ENCODE measurements around the gene TMPRSS4.
A peak's percentile ranks its signal among the peaks of the same experiment; 100 is the strongest.

TMPRSS4 gene

GRCh38 chr11:118136801-118137200 lies 59.9 kb downstream of the TMPRSS4 start:
- DNase-seq = no peak

- no peak for DNase-seq
Observed at GRCh38 chr11:118138839-118139420, 62.1 kb downstream of the TMPRSS4 start.

DNA sequence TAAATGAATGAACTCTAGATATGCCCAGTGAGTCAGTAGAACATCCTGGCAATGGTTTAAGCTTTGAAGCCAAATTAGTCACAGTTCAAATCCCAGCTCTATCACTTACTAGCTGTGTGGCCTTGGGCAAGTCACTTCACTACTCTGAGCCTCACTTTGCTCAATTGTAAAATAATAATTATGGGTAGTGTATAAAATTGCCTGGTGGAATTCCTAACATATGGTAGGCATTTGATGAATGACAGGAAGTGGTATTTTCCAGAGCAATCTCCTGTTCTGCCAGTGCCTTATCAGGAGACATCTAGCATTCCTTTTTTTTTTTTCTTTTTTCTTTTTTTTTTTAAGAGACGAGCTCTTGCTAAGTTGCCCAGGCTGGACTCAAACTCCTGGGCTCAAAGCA lies 62.7 kb downstream of the TMPRSS4 start:
- no peak for DNase-seq

DNA sequence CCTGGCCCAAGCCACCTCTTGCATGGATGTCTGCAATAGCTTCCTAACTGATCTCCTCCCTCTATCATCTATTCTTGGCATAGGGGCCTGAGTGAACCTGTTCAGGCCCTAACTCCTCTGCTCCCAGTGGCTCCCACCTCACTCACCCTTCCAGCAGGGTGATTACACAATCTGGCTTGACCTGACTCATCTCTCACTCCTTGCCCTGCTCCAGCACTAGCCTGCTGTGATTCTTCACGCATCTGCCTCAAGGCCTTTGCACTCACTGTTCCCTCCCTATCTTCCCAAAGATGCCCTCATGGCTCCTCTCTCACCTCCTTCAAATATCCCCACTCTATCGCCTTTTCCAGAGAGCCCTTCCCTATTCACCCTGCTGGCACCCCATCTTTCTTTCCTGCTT lies 65.2 kb downstream of the TMPRSS4 start:
- DNase-seq = peak; percentile 22 to 24

- peak; percentile 64 to 68 for DNase-seq
Observed at GRCh38 chr11:118142809-118143208, 65.9 kb downstream of the TMPRSS4 start.

- no peak for DNase-seq
Observed at GRCh38 chr11:118143661-118144185, 66.8 kb downstream of the TMPRSS4 start.

- no peak for DNase-seq
Observed at GRCh38 chr11:118144301-118145268, 67.7 kb downstream of the TMPRSS4 start.

DNA sequence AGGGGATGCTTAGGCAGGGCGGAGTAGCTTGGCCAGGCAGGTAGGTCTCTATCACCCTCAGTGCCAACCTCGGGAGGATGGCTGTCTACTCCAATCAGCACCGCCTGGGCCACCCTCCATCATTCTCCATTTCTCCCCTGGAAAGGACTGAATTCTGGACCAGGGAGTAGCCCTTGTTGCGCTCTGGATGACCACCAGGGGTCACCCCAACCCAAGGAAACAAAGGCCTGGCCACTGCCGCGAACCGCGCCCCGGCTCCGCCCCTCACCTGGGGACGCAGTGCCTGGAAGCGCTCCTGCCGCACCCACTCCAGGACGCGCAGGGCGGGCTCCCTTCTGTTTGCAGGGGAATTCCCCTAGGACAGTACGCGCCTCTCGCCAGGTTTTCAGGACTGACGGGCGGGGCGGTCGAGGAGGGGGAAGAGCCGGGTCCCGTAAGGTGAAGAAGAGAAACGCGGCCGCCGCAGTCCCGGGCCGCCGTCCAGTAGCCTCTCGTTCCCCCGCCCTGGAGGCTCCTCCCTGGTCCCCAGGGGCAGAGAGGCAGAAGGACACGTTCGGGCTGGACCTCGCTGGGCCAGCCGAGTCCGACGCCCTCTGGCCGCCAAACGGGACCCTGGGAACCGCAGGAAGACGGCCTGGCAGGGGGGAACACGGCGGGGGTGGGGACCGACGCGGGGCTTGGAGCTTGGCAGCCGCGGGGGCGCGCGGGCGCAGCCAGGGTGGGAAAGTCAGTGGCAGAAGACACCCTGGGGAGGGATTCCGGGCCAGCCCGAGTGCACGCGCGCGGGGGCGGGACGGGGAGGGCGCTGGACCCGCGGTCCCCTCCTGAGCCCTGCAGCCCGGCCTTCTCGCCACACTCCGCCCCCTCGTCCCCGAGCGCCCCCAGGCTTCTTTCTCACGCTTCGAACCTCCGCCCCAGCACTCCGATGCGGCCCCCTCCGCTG lies 68.7 kb downstream of the TMPRSS4 start:
- DNase-seq = peak; percentile 66 to 83

DNA sequence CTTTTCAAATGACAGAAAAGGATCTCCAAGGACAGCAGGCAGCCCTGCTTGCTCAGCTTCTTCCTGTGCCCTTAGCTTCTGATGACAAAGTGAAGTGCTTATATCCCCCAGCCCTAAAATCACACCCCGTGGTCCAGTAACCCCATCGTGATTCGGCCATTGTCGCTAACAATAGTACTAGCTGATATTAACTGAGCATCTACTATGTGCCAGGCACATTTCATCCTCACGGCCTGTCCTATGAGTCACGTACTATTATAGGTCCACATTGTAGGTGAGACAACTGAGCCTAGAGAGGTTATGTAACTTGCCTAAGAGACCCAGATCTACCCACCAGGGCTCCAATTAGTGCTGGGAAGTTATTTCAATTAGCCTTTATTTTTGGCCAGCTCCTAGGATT lies 69.7 kb downstream of the TMPRSS4 start:
- DNase-seq = no peak

- DNase-seq = peak; percentile 9 to 13
Observed at GRCh38 chr11:118147502-118147901, 70.6 kb downstream of the TMPRSS4 start.

- DNase-seq = no peak
Observed at GRCh38 chr11:118148240-118148639, 71.4 kb downstream of the TMPRSS4 start.

DNA sequence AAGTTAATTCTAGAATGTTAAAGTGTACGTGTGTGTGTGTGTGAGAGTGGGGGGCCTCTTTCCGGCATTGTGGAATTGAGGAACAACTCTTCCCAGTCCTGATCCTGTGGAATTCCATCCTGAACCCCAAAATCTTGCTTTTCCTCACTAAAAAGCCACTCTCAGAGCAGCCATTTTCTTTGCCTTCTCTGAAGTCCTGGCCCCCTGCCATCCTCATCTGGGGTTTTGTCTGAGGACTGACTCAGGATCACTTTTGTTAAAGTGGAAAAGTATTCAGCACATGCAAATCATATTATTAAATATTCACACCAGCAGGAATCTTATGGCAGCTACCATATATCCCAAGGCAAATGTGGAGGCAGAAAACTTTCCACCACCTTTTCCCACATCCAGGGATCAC lies 72.0 kb downstream of the TMPRSS4 start:
- DNase-seq = no peak

DNA sequence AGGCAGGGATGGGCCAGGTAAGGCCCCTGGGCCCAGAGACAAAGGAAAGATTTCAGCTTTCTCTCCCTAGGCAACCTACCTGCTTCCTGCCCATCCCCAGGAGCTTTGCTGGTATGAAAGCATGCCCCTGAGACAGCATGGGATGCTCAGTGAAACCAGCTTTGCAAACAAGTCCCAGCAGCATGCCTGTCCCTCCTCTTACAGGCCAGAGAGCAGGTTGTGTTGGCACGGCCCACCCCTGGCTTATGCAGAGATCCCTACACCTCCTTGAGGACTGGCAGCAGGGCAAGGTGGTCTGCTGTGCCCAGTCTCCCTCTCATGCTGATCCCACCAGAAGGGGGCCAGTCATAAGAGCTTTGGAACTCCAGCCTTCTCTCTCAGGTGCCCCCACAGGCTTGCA lies 72.6 kb downstream of the TMPRSS4 start:
- no peak for DNase-seq

DNA sequence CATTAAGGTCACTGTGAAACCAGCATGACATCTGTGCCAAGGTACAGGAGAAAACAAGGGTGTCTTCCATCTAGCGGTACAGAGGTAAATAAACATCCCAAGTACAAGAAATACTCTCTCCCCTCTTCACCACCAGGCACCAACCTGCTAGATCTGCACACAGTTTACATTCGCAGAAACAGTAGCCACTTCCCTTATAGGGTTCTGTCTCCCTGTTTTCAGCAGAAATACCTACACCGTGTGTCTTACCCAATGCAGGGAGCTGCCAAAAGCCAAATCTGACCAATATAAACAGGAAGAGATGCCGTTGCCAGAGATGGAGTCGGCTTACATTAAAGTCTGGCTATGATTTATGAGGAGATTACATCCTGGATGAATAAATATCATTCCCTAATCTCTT lies 74.6 kb downstream of the TMPRSS4 start:
- no peak for DNase-seq

GRCh38 chr11:118152020-118152551 lies 75.2 kb downstream of the TMPRSS4 start:
- DNase-seq = no peak

- peak; percentile 13 to 23 for DNase-seq
Observed at GRCh38 chr11:118152552-118153471, 75.9 kb downstream of the TMPRSS4 start, which contains the start of gene SCN4B. SCN4B (minus strand) TSS chr11:118152823; CDS start chr11:118152673, 150 bp downstream.

DNA sequence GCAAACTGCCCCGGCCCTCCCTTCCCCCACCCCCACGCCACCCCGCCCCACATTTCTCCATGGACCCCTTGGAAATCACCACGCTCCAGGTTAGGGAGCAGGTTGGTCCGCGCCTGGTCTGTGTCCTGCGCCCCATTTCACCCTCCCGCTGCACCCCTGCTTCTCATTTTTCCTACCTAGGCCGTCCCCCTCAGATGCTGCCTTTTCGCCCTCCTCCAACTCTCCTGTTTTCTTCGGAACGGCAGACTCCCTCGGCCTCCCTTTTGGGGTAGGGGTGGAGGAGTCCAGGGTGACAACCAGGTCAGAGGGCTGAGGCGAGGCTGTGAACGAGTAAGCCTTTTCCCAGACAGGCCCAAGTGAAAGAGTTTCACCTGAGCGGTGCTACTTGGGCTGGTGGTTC lies 76.6 kb downstream of the TMPRSS4 start:
- no peak for DNase-seq

DNA sequence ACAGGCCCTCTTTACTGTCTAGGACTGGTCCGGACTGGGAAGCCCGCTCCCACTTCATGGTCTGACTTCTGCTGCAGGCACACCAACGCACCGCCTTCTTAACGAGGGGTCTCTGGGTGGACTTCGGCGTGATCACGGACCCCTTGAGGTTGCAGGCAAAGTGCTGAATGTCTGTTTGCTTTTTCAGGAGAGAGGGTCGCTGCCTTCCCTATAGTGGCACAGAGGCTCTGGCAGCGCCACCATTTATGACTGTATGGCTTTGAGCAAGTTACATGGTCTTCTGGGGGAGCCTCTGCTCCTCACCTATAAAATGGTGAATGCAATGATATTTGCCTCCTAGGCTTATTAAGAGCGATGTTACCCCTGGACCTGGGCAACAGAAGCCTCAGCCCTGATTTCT lies 77.1 kb downstream of the TMPRSS4 start:
- no peak for DNase-seq

DNA sequence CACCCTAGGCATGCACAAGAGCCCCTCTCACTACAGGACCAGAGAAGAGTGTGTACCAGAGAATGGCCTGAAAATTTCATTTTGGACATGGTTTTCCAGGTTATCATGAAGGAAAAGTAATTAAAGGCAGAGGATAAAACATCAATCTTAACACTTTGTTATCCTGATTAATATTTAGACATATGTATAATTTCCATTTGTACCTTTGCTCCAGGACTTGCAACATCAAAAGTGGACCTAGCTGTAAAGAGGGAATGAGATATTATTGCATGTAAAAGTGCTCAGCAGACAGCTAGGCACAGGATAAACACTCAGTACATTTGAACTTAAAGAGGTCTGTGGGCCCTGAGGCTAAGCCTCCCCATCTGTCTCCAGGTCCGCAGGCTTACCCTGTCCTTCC lies 77.8 kb downstream of the TMPRSS4 start:
- no peak for DNase-seq

GRCh38 chr11:118155776-118156530 lies 79.1 kb downstream of the TMPRSS4 start:
- no peak for DNase-seq
